Measurements from ENCODE around the gene SARM1. TPM values are rescaled to one million over a fixed set of nuclear protein-coding genes. Genes with fewer than 3 reads are reported as not detected.

Gene SARM1
- total RNA-seq, 1 donor from 2014 or later, result 14.1 TPM

DNA sequence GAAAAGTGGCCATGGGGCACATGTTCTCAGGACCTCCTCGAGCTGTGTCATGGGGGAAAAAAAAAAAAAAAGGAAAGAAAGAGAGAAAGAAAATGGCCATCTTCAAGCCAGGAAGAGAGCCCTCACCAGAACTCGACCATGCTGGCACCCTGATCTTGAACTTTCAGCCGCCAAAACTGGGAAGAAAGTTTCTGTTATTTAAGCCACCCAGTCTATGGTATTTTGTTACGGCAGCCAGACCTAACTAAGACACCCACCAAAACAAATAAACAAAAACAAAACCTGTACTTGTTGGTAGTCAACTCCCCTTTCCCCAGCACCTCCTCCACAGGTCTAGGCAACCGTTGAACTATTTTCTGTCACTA is 75.9 kb downstream of the SARM1 start:
- TF ChIP-seq, protein P1, sequence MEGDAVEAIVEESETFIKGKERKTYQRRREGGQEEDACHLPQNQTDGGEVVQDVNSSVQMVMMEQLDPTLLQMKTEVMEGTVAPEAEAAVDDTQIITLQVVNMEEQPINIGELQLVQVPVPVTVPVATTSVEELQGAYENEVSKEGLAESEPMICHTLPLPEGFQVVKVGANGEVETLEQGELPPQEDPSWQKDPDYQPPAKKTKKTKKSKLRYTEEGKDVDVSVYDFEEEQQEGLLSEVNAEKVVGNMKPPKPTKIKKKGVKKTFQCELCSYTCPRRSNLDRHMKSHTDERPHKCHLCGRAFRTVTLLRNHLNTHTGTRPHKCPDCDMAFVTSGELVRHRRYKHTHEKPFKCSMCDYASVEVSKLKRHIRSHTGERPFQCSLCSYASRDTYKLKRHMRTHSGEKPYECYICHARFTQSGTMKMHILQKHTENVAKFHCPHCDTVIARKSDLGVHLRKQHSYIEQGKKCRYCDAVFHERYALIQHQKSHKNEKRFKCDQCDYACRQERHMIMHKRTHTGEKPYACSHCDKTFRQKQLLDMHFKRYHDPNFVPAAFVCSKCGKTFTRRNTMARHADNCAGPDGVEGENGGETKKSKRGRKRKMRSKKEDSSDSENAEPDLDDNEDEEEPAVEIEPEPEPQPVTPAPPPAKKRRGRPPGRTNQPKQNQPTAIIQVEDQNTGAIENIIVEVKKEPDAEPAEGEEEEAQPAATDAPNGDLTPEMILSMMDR (IDR thresholded peaks at IDR 0.05), result no peak
- no peaks in the 10 kb centered on the region for H3K36me3 ChIP-seq
- ATAC-seq (no peak), DNase-seq (no peak)
- no peaks in the 10 kb centered on the region for H3K27me3 ChIP-seq (ENCODE audit: low read depth)
- H3K9me3 ChIP-seq, result no peaks in the 10 kb centered on the region
- no peak overlapping the region for H3K4me3 ChIP-seq
- no peak overlapping the region for H3K27ac ChIP-seq
- H3K4me1 ChIP-seq, result no peaks in the 10 kb centered on the region
- intact Hi-C loops (cut with DNase I), result no loop called here

DNA sequence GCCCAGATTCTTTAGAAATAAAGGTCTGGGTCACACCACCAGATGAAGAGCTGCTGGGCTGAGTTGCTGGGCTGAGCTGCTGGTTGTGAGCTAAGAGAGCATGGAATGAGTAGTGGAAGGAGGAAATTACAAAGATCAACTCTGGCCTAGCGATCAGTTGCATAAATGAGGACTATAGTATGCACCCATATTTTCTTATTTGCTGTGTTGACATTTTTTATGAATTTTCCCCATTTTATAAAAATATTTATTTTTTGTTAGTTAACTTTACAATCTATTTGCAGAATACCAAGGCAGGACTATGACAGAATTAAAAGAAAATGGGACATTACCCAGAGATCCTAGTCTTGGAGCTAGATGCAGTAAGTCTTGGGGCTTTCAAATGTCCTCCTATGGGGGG is 78.4 kb downstream of the SARM1 start:
- no peaks in the 10 kb centered on the region for H3K36me3 ChIP-seq
- intact Hi-C loops (cut with DNase I), result no loop called here
- no peak for ATAC-seq
- no peaks in the 10 kb centered on the region for H3K27me3 ChIP-seq (ENCODE audit: low read depth)
- TF ChIP-seq, protein P1 (IDR thresholded peaks at IDR 0.05), result no peak
- no peak overlapping the region for H3K27ac ChIP-seq
- H3K4me3 ChIP-seq, result no peak overlapping the region
- no peaks in the 10 kb centered on the region for H3K4me1 ChIP-seq
- H3K9me3 ChIP-seq, result no peaks in the 10 kb centered on the region
- no peak for DNase-seq

Small RNA genes lying within 50 kb of the gene (microRNA-seq; reads per million reads assigned to microRNA genes)
- not detected for gene MIR4723 (ENCODE audit: borderline number of aligned reads)

Other genes with a start within 250 kb of the SARM1 start
- 51.5 TPM for gene TMEM97, start 52.5 kb upstream of the SARM1 start, total RNA-seq
- gene IFT20, start 36.2 kb upstream of the SARM1 start, total RNA-seq, result 33.2 TPM
- gene TNFAIP1, start 35.9 kb upstream of the SARM1 start, total RNA-seq, result 56.1 TPM
- 54.7 TPM for gene POLDIP2, start 14.2 kb upstream of the SARM1 start, total RNA-seq
- not detected for gene SEBOX, start 6.5 kb upstream of the SARM1 start, total RNA-seq
- 1.3 TPM for gene VTN, start 1.4 kb upstream of the SARM1 start, total RNA-seq
- gene SLC46A1, start 34.5 kb downstream of the SARM1 start, total RNA-seq, result 23.3 TPM
- not detected for gene SLC13A2, start 102.0 kb downstream of the SARM1 start, total RNA-seq
- 0.15 TPM for gene FOXN1, start 134.7 kb downstream of the SARM1 start, total RNA-seq
- 27.0 TPM for gene UNC119, start 180.9 kb downstream of the SARM1 start, total RNA-seq
- 45.3 TPM for gene PIGS, start 199.8 kb downstream of the SARM1 start, total RNA-seq
- gene ALDOC, start 205.2 kb downstream of the SARM1 start, total RNA-seq, result 11.6 TPM
- gene SPAG5, start 227.3 kb downstream of the SARM1 start, total RNA-seq, result 4.9 TPM
- gene RSKR, start 242.5 kb downstream of the SARM1 start, total RNA-seq, result 14.1 TPM

Data from lower lobe of right lung (tissue), 2 donors.